Smooth muscle cell (in vitro differentiated cells): ENCODE data around the gene CNOT8. TPM values are rescaled to one million over a fixed set of nuclear protein-coding genes. Genes with fewer than 3 reads are reported as not detected.
"Not testable (repeated sequence)": the region's sequence is repeated elsewhere in the genome, so short reads cannot be mapped to it uniquely, and the experiment has no call there.

Experiments
- DNase-seq: peaks from one replicate; lab custom pipeline; 2025; ENCODE audit not compliant: unreplicated experiment; lab: John Stamatoyannopoulos, UW
- H2AFZ ChIP-seq: fragments of 200-600 bp; sonication (generic); 2 replicates; pipeline ENCODE4 v1.6.0; 2016; ENCODE audit warnings: antibody characterized with exemption, low read depth, mild to moderate bottlenecking
- H3F3A ChIP-seq: fragments of 200-600 bp; sonication (generic); 2 replicates; pipeline ENCODE4 v1.6.0; 2017; ENCODE audit warnings: antibody characterized with exemption, low read depth
- H3K27ac ChIP-seq: fragments of 200-600 bp; sonication (generic); 2 replicates; pipeline ENCODE4 v1.5.1; 2016; ENCODE audit warnings: low read depth, mild to moderate bottlenecking
- H3K27me3 ChIP-seq: fragments of 200-600 bp; sonication (generic); 2 replicates; pipeline ENCODE4 v1.6.1; 2016; ENCODE audit warnings: low read depth, mild to moderate bottlenecking
- H3K36me3 ChIP-seq: fragments of 200-600 bp; sonication (generic); 2 replicates; pipeline ENCODE4 v1.5.1; 2016; ENCODE audit warnings: low read depth
- H3K4me1 ChIP-seq: fragments of 200-600 bp; sonication (generic); 2 replicates; pipeline ENCODE4 v1.5.1; 2016; ENCODE audit warnings: low read depth
- H3K4me2 ChIP-seq: fragments of 200-600 bp; sonication (generic); 2 replicates; pipeline ENCODE4 v1.6.0; 2016; ENCODE audit warnings: mild to moderate bottlenecking
- H3K4me3 ChIP-seq: fragments of 200-600 bp; sonication (generic); 2 replicates; pipeline ENCODE4 v1.5.1; 2016; ENCODE audit warnings: mild to moderate bottlenecking
- H3K79me2 ChIP-seq: fragments of 200-600 bp; sonication (generic); 2 replicates; pipeline ENCODE4 v1.6.0; 2016; ENCODE audit warnings: low read depth, mild to moderate bottlenecking
- H3K9ac ChIP-seq: fragments of 200-600 bp; sonication (generic); 2 replicates; pipeline ENCODE4 v1.6.0; 2016; ENCODE audit warnings: low read depth
- H3K9me3 ChIP-seq: fragments of 200-600 bp; sonication (generic); replicated peaks from 2 replicates; pipeline ENCODE4 v1.5.1; 2016; ENCODE audit warnings: low read depth
- H4K20me1 ChIP-seq: fragments of 200-600 bp; sonication (generic); 2 replicates; pipeline ENCODE4 v1.6.0; 2016; ENCODE audit warnings: low read depth
- WGBS: methylation state at CpG from one replicate; pipeline ENCODE4 v1.1.7; 2016; ENCODE audit warnings: low lambda C conversion rate; 5-methylcytosine and 5-hydroxymethylcytosine counted together
- polyA plus RNA-seq: library from polyadenylated mRNA; unstranded; fragments of >200 nt; fragmentation: Nextera tagmentation; extraction: Ambion mirVana; gene quantifications from 2 replicates; pipeline ENCODE4 v1.2.1, GENCODE V29; 2016
- total RNA-seq: library from RNA; depleted of rRNA; stranded (reverse); fragments of >200 nt; gene quantifications from 2 replicates; pipeline ENCODE4 v1.2.3, GENCODE V29; 2014
- TF ChIP-seq, protein P1 (sequence below): fragments of 200-600 bp; sonication (generic); IDR thresholded peaks from 2 replicates; pipeline ENCODE4 v1.5.1; 2017; ENCODE audit warnings: borderline replicate concordance, mild to moderate bottlenecking, antibody characterized with exemption; ENCODE audit not compliant: insufficient read depth, poor library complexity, severe bottlenecking

The CNOT8 gene
- total and polyA plus RNA-seq, 2 experiments from 2014 or later = 54.9 to 76.4 TPM

DNA sequence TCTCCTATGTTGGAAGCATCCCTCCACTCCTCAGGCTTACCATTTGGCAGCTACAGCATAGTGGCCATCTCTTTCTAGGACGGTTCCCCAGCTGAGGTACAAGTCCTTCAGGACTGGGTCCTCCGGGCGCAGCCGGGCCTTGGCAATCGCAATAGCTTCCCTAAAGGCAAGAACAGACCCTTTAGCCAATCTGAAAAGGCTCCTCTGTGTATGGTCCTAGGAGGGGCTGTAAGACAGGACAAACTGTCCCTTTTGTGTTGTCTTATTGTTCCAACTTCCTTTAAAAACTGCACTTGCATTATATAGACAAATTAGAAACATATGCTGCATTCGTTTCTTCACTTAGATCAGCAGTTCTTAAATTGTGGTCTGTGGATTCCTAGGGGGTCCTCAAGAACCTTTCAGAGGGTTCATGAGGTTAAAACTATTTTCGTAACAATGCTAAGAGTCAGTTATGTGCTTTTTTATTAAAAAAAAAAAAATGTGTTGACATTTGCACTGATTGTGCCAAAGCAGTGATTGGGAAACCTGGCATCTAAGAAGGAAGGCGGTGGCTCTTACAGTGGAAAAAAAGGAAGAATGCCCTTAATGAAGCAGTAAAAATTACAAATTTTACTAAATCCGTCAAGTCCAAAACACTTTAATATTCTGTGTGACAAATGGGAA is 40.9 kb downstream of the CNOT8 start:
- H4K20me1 ChIP-seq = no peaks in the 10 kb centered on the region
- TF ChIP-seq, protein P1, sequence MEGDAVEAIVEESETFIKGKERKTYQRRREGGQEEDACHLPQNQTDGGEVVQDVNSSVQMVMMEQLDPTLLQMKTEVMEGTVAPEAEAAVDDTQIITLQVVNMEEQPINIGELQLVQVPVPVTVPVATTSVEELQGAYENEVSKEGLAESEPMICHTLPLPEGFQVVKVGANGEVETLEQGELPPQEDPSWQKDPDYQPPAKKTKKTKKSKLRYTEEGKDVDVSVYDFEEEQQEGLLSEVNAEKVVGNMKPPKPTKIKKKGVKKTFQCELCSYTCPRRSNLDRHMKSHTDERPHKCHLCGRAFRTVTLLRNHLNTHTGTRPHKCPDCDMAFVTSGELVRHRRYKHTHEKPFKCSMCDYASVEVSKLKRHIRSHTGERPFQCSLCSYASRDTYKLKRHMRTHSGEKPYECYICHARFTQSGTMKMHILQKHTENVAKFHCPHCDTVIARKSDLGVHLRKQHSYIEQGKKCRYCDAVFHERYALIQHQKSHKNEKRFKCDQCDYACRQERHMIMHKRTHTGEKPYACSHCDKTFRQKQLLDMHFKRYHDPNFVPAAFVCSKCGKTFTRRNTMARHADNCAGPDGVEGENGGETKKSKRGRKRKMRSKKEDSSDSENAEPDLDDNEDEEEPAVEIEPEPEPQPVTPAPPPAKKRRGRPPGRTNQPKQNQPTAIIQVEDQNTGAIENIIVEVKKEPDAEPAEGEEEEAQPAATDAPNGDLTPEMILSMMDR = no peak
- no peak overlapping the region for H3K4me3 ChIP-seq
- 98% methylated on average over 9 of the region's 9 CpGs for WGBS
- peaks cover 11% of the 10 kb centered on the region for H3K36me3 ChIP-seq
- H3F3A ChIP-seq = no peaks in the 10 kb centered on the region
- H3K4me2 ChIP-seq = no peak overlapping the region
- DNase-seq = no peak
- H3K9me3 ChIP-seq = no peaks in the 10 kb centered on the region
- no peak overlapping the region for H3K27ac ChIP-seq
- no peaks in the 10 kb centered on the region for H3K4me1 ChIP-seq
- no peaks in the 10 kb centered on the region for H3K79me2 ChIP-seq
- no peaks in the 10 kb centered on the region for H3K27me3 ChIP-seq
- no peak overlapping the region for H2AFZ ChIP-seq
- H3K9ac ChIP-seq = no peak overlapping the region

GRCh38 chr5:154900066-154900465 is 41.6 kb downstream of the CNOT8 start:
- Histone ChIP-seq H3F3A (no peaks in the 10 kb centered on the region), H3K36me3 (peaks cover 11% of the 10 kb centered on the region), H3K27ac (no peak overlapping the region), H2AFZ (no peak overlapping the region), H3K9me3 (no peaks in the 10 kb centered on the region), H3K79me2 (no peaks in the 10 kb centered on the region), H3K9ac (no peak overlapping the region), H3K27me3 (no peaks in the 10 kb centered on the region), H4K20me1 (no peaks in the 10 kb centered on the region), H3K4me1 (no peaks in the 10 kb centered on the region), H3K4me3 (no peak overlapping the region), H3K4me2 (no peak overlapping the region)
- 98% methylated on average over 1 of the region's 1 CpG for WGBS
- TF ChIP-seq, protein P1 = no peak
- no peak for DNase-seq

- Histone ChIP-seq H3K9me3 (no peaks in the 10 kb centered on the region), H3F3A (no peaks in the 10 kb centered on the region), H3K9ac (no peak overlapping the region), H3K4me3 (no peak overlapping the region), H2AFZ (no peak overlapping the region), H3K27ac (no peak overlapping the region), H3K79me2 (no peaks in the 10 kb centered on the region), H4K20me1 (no peaks in the 10 kb centered on the region), H3K4me2 (no peak overlapping the region), H3K36me3 (peaks cover 11% of the 10 kb centered on the region), H3K27me3 (no peaks in the 10 kb centered on the region), H3K4me1 (no peaks in the 10 kb centered on the region)
- 96% methylated on average over 2 of the region's 2 CpGs for WGBS
- no peak for DNase-seq
- TF ChIP-seq, protein P1 = no peak
These were observed 42.8 kb downstream of the CNOT8 start for GRCh38 chr5:154901276-154901675.

DNA sequence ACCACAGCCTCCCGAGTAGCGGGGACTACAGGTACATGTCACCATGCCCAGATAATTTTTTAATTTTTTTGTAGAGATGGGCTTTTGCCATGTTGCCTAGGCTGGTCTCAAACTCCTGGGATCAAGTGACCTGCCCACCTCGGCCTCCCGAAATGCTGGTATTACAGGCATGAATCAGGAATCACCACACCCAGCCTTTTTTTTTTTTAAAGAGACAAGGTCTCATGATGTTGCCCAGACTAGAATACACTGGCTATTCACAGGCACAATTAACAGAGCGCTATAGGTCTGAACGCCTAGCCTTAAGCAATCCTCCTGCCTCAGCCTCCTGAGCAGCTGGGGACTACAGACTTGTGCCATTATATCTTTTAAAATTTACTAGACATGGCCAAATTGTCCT is 43.5 kb downstream of the CNOT8 start:
- Histone ChIP-seq H3K4me2 (no peak overlapping the region), H3K27ac (no peak overlapping the region), H3F3A (no peaks in the 10 kb centered on the region), H3K9ac (no peak overlapping the region), H2AFZ (no peak overlapping the region), H4K20me1 (no peaks in the 10 kb centered on the region), H3K36me3 (peaks cover 17% of the 10 kb centered on the region), H3K27me3 (no peaks in the 10 kb centered on the region), H3K4me3 (no peak overlapping the region), H3K4me1 (no peaks in the 10 kb centered on the region), H3K79me2 (no peaks in the 10 kb centered on the region), H3K9me3 (no peaks in the 10 kb centered on the region)
- TF ChIP-seq, protein P1 = no peak
- DNase-seq = no peak
- 97% methylated on average over 6 of the region's 6 CpGs for WGBS

DNA sequence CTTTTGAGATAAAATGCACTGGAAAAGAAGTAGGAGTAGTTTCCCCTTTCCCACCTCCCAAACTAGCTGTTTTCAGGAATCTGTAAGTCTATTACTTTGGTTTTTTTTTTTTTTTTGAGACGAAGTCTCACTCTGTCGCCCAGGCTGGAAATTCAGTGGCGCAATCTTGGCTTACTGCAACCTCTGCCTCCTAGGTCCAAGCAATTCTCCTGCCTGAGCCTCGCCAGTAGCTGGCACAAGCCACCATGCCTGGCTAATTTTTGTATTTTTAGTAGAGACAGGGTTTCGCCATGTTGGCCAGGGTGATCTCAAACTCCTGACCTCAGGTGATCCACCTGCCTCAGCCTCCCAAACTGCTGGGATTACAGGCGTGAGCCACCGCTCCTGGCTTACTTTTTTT is 47.2 kb downstream of the CNOT8 start:
- peaks cover 31% of the 10 kb centered on the region for H3K36me3 ChIP-seq
- not testable (repeated sequence) for H3K9ac ChIP-seq, H4K20me1 ChIP-seq, H3K9me3 ChIP-seq, H3K27me3 ChIP-seq, H3K4me3 ChIP-seq, H3K4me1 ChIP-seq, H3F3A ChIP-seq, H3K4me2 ChIP-seq, H3K27ac ChIP-seq, DNase-seq, H2AFZ ChIP-seq, H3K79me2 ChIP-seq
- WGBS = 98% methylated on average over 7 of the region's 7 CpGs
